Body of pancreas (tissue), 4 donors: ENCODE data around the gene EIF4E1B. TPM values are rescaled to one million over a fixed set of nuclear protein-coding genes. Genes with fewer than 3 reads are reported as not detected.

ENCODE experiments used
- ATAC-seq: fragments of 150-250 bp; one replicate; pipeline ENCODE4 v1.9.1; 2016
- DNase-seq, 4 donors: peaks; one replicate each; pipeline ENCODE4 v3.0.0-alpha.2; 2019
- H3K27ac ChIP-seq, 4 donors: fragments of 200-600 bp; sonication (generic); 1 replicate in 3 of 4; 2 replicates in 1 of 4; pipeline versions ENCODE4 v1.5.1 to v1.6.1; 2016 to 2019; ENCODE audit warnings: mild to moderate bottlenecking in 1 of 4, mixed read lengths in 1 of 4, moderate library complexity in 1 of 4
- H3K27me3 ChIP-seq, 2 donors: fragments of 200-600 bp; sonication (generic); one replicate each; pipeline ENCODE4 v1.6.0; 2016; ENCODE audit warnings: mild to moderate bottlenecking in 1 of 2
- H3K36me3 ChIP-seq, 2 donors: fragments of 200-600 bp; sonication (generic); replicated peaks in 1 of 2; 2 replicates each; pipeline ENCODE4 v1.5.1; 2016; ENCODE audit warnings: low read depth in 2 of 2; ENCODE audit not compliant: insufficient read depth in 1 of 2
- H3K4me1 ChIP-seq: fragments of 200-600 bp; sonication (generic); one replicate; pipeline ENCODE4 v1.6.0; 2016
- H3K4me3 ChIP-seq, 2 donors: fragments of 200-600 bp; sonication (generic); 1 replicate in 1 of 2; 2 replicates in 1 of 2; pipeline ENCODE4 v1.5.1; 2016 to 2019
- H3K9me3 ChIP-seq, 3 donors: fragments of 200-600 bp; sonication (generic); 1 replicate in 2 of 3; 2 replicates in 1 of 3; pipeline ENCODE4 v1.5.1; 2016
- CTCF ChIP-seq, 7 experiments: fragments of 450-650 bp in 4 of 7; fragments of 200-600 bp in 3 of 7; sonication (generic) in 3 of 7; IDR thresholded peaks; one replicate each; pipeline ENCODE4 v1.5.1; 2016 to 2019; ENCODE audit warnings: antibody characterized with exemption in 7 of 7
- POLR2A ChIP-seq, 3 donors: fragments of 450-650 bp; IDR thresholded peaks; one replicate each; pipeline ENCODE4 v1.6.1; 2016; ENCODE audit warnings: antibody characterized with exemption in 3 of 3, mild to moderate bottlenecking in 2 of 3
- WGBS, 2 donors: methylation state at CpG; one replicate each; pipeline ENCODE4 v1.1.5; 2017; 5-methylcytosine and 5-hydroxymethylcytosine counted together
- intact Hi-C: fragments of 100-400 bp; cut with DNase I; formaldehyde crosslinking; loops from one replicate; pipeline ENCODE4 v1.15.1; 2023
- total RNA-seq, 2 donors: library from RNA; depleted of rRNA; stranded (reverse); fragments of >200 nt; gene quantifications; one replicate each; pipeline ENCODE4 v1.1.0, GENCODE V29; 2016

Gene EIF4E1B
- total RNA-seq, 2 donors from 2014 or later: 0.26 to 11.5 TPM

GRCh38 chr5:176625966-176626875 is 4.3 kb upstream of the EIF4E1B start:
- H3K4me3 ChIP-seq: no peak overlapping the region
- no peak overlapping the region for H3K27ac ChIP-seq
- DNase-seq: no peak
- peaks cover 15% of the 10 kb centered on the region for H3K4me1 ChIP-seq
- no peaks in the 10 kb centered on the region for H3K9me3 ChIP-seq
- intact Hi-C loops: no loop called here
- H3K36me3 ChIP-seq: no peaks in the 10 kb centered on the region
- 34 to 41% methylated on average over 21 to 25 of the region's 25 CpGs for WGBS, 2 donors
- TF ChIP-seq CTCF (IDR thresholded peaks at IDR 0.05) (no peak), POLR2A (IDR thresholded peaks at IDR 0.05) (no peak)
- H3K27me3 ChIP-seq: peaks cover 0 to 26% of the 10 kb centered on the region in 2 donors
- ATAC-seq: no peak

- Histone ChIP-seq H3K9me3 (no peaks in the 10 kb centered on the region), H3K4me1 (peaks cover 15% of the 10 kb centered on the region), H3K4me3 (no peak overlapping the region), H3K27ac (no peak overlapping the region), H3K36me3 (no peaks in the 10 kb centered on the region), H3K27me3 (peaks cover 0 to 26% of the 10 kb centered on the region in 2 donors)
- ATAC-seq (no peak), DNase-seq (no peak)
- 45 to 63% methylated on average over 7 of the region's 7 CpGs for WGBS, 2 donors
- intact Hi-C loops: no loop called here
- TF ChIP-seq CTCF (IDR thresholded peaks at IDR 0.05) (no peak), POLR2A (IDR thresholded peaks at IDR 0.05) (no peak)
These were observed 3.6 kb upstream of the EIF4E1B start for GRCh38 chr5:176626876-176627236.

GRCh38 chr5:176627582-176627981 is 2.9 kb upstream of the EIF4E1B start:
- no peak for DNase-seq
- peaks cover 0 to 26% of the 10 kb centered on the region in 2 donors for H3K27me3 ChIP-seq
- WGBS, 2 donors: 62 to 68% methylated on average over 5 of the region's 5 CpGs

GRCh38 chr5:176628406-176629228 is 1.9 kb upstream of the EIF4E1B start:
- H3K4me3 ChIP-seq: no peak overlapping the region
- H3K27ac ChIP-seq: no peak overlapping the region
- H3K36me3 ChIP-seq: no peaks in the 10 kb centered on the region
- peaks cover 15% of the 10 kb centered on the region for H3K4me1 ChIP-seq
- no peak for TF ChIP-seq CTCF (IDR thresholded peaks at IDR 0.05)
- no peak for TF ChIP-seq POLR2A (IDR thresholded peaks at IDR 0.05)
- 44 to 48% methylated on average over 13 of the region's 13 CpGs for WGBS, 2 donors
- intact Hi-C loops: no loop called here
- peaks cover 0 to 26% of the 10 kb centered on the region in 2 donors for H3K27me3 ChIP-seq
- ATAC-seq (no peak), DNase-seq (no peak)
- H3K9me3 ChIP-seq: no peaks in the 10 kb centered on the region

More at GRCh38 chr5:176627582-176627981, 2.9 kb upstream of the EIF4E1B start:
- no peak overlapping the region for H3K27ac ChIP-seq
- ATAC-seq: no peak
- H3K4me3 ChIP-seq: no peak overlapping the region
- peaks cover 15% of the 10 kb centered on the region for H3K4me1 ChIP-seq
- H3K9me3 ChIP-seq: no peaks in the 10 kb centered on the region
- intact Hi-C loops: no loop called here
- no peaks in the 10 kb centered on the region for H3K36me3 ChIP-seq
- TF ChIP-seq POLR2A (IDR thresholded peaks at IDR 0.05) (no peak), CTCF (IDR thresholded peaks at IDR 0.05) (no peak)
